HG02642 (cell line): ENCODE results near the gene ADRA2A.

Experiments
- ATAC-seq: cut with Tn5 transposase; IDR thresholded peaks from one replicate; pipeline ENCODE4 v1.9.1; 2021; ENCODE audit warnings: mild to moderate bottlenecking; ENCODE audit not compliant: unreplicated experiment, poor library complexity

ADRA2A gene

DNA sequence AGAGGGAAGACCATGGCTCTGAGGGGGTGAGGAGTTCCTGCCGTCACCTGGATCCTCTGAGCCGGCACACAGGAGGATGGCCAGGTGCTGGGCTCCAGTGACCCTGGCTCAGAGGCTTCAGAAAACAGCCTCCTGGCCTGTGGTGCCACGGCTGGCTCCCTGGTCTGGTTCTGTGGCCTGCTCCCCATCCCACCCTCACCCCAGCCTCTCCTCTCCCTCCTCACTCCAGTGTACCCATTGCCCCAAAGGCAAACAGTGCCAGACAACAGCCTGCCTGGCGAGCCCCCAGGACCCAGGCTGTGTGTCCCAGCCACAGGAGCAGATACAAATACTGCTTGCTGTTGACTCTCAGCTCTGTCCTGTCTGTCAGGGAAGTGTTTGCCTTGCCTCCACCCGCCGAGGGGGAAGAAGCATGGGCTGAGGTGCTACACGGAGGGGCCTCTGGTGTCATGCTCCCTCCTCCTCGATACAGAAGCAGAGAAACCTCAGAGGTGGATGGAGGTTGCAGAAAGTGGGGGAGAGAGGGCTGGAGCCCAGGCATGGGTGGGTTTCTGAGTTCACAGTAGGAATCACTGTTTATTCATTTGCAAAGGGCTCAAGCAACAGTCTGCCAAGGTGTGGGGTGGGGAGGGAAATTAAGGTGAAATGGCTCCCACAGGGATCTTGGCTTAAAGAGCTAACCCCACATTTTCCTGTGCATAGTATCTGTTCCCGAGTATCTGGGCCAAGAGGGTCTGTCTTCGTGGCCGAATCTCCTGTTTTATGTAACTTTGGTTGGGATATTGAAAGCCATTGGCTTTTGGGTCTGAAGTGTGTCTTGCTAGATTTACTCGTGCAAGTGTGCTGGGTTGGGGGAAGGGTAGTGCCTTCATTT lies 5.5 kb downstream of the ADRA2A start:
- no peak for ATAC-seq

GRCh38 chr10:111083222-111084095 lies 6.6 kb downstream of the ADRA2A start:
- ATAC-seq: no peak

DNA sequence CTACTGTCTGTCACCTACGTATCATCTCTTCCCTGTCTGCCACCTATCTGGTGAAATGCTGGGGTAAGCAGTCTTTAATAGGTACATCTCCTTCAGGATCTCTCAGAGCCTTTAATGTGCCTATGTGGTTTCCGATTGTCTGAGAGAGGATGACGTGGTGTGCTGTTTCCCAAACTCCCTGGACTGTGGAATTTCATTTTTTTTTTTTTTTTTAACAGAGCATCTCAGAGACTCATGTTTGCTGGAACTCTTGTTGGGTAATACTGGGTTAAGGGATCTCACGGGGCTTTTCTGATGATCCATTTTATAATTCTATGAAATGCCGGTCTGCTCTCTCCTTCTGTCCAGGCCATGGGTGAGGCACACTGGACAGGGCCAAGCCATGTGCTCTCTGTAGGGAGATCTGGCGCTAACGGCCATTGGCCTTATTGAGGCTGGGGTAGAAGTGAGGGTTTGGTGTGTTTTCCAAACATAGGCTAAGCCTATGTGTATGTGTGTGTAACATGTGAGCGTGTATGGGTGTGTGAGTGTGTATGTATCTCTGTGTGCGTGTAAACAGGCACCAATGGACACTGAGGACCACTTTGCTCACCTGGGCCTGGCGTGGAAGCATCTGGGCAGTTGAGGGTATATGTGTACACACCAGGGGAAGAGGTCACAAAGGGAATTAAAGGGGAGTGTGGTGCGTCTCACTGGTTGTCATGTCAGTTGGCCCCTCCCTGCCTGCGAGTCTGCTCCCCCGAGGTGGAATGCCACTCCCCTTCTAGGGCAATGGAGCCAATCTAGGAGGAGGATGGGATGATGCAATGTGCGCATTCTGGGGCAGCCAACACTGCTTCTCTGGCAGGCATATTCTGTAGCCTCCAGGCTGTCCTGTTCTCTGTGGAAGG lies 7.8 kb downstream of the ADRA2A start:
- no peak for ATAC-seq

GRCh38 chr10:111085690-111086353 lies 9.0 kb downstream of the ADRA2A start:
- no peak for ATAC-seq

GRCh38 chr10:111086574-111086973 lies 9.7 kb downstream of the ADRA2A start:
- no peak for ATAC-seq

DNA sequence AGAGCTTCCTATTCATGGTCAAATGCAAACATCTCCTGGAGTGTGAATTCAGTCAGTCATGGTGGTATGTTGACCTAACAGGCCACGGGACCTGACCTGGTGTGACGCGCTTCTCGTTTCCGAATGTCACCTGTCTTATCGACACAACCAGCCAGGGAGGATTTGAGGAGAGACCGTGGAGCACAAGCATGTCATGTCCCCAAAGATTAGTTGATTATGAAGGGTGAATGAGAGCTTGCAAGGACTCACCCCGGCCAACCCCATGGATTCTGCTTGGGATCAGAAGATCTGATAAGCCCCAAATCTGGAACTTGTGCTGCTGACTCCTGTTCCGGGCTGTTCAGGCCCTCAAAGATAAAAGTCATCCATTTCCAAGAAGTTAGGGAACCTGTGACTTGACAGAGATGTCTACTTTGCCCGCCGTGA lies 10.5 kb downstream of the ADRA2A start:
- no peak for ATAC-seq

DNA sequence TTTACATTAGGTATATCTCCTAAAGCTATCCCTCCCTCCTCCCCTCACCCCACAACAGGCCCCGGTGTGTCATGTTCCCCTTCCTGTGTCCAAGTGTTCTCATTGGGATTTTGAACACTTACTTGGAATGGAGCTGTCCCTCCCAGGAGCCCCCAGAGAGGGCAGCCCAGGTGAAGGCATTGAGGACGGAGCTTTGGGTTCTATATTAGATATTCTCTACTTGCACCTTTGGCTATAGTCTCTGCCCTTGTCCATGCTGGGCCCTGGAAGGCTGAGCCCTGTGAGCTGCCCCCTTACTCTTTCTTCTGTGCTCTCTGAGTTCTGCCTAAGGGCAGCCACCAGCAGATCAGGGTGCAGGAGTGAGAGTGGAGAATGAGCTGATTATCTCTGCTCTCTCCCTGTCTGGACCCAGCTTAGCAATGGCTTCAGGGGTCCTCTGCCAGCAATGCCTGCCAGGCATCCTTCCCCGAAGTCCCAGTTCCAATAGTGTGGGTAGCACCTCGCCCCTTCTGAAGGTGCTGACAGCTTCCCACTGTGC lies 11.2 kb downstream of the ADRA2A start:
- no peak for ATAC-seq

- no peak for ATAC-seq
Measured at GRCh38 chr10:111089293-111089692, 12.5 kb downstream of the ADRA2A start.

DNA sequence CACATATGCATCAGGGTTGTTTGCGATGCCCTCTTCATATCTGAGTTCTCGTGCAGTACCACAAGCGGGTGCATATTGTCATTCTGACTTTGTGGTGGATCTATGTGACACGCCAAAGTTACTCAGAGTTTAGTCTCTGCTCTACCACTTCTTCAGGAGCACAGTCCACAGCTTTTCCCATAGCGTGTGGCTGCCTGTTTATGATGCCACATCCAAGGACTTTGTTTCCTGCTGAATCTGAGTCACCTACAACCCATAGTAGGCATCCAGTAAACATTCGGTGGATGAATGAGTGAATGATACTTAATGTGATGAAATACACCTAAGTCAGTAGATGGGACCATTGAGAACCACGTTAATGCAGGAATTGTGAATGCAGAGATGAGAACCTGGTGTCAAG lies 15.0 kb downstream of the ADRA2A start:
- no peak for ATAC-seq

- no peak for ATAC-seq
Measured at GRCh38 chr10:111093741-111094380, 17.0 kb downstream of the ADRA2A start.

DNA sequence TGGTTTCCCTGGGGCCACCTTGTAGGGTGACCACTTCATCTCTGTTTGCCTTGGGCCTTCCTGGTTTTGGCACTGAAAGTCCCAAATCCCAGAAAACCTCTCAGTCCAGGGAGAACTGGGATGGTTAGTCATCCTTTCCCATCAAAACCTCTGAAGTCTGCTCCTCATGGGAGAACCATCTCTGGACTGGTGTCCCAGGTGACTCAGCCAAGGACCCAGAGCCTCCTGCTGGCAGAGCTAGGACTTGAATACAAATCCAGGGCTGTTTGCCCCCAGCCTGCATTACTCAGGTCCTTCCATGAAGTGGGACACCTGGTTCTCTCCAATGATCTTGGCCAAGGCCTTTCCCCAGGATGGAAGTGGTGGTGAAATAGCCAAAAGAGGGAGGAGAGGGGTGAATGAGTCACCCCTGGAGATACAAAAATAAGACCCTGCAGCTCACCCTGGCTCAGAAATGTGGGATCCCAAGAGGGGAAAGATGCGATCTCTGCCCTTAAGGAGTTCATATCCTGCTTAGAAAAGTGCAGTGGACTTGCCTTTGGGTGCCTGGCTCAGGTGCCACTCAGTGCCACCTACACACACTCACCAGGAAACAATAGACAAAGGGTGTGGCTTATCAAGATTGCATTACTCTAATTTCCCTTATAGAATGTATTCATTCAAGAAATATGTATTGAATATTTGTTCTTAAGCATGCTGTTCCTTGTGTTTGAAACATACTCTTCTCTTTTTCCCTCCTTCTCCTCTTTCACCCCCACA lies 22.0 kb downstream of the ADRA2A start:
- no peak for ATAC-seq

GRCh38 chr10:111100198-111100597 lies 23.4 kb downstream of the ADRA2A start:
- ATAC-seq: no peak

DNA sequence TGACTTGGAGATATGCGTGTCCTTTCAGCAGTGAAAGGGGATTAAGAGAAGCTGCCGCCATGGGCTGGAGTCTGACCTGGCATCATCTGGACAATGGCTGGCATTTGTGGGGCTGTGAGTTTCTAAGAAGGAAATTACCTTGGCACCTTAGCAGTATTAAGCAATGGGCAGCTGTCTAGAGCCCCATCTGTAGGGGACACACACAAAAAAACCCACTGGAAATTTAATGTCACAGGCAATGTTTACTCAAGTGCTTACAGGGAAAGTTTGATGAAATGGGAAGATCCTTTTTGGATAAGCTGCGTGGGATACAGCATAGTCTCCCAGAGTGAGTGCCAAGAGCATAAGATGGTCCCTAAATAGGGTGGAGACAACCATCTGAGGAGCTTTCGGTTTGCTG lies 25.0 kb downstream of the ADRA2A start:
- no peak for ATAC-seq

DNA sequence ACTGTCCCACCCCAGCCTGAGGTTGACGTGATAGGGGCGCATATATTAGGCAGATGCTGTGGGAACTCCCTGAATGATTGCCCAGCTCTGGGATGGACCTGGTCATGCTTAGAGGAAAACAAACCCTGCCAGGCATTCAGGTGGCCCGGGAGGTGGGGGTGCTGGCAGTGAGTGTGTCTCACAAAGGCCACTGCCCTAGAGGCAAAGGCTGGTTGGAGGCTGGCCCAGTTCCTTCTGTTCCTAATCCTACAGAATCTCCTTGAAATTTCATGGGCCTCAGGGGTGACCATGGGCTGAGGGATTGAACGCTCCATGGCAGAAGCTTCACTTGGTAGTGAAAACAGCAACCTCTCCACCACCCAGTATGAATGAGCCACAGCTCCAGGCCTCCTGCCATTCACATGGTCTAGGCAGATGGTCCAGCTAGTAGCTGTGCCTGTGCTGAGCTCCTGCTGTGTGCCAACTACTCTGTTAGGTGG lies 25.6 kb downstream of the ADRA2A start:
- ATAC-seq: no peak

GRCh38 chr10:111103196-111103840 lies 26.5 kb downstream of the ADRA2A start:
- ATAC-seq: no peak

- no peak for ATAC-seq
Measured at GRCh38 chr10:111104811-111105210, 28.0 kb downstream of the ADRA2A start.

GRCh38 chr10:111106081-111106480 lies 29.3 kb downstream of the ADRA2A start:
- no peak for ATAC-seq

DNA sequence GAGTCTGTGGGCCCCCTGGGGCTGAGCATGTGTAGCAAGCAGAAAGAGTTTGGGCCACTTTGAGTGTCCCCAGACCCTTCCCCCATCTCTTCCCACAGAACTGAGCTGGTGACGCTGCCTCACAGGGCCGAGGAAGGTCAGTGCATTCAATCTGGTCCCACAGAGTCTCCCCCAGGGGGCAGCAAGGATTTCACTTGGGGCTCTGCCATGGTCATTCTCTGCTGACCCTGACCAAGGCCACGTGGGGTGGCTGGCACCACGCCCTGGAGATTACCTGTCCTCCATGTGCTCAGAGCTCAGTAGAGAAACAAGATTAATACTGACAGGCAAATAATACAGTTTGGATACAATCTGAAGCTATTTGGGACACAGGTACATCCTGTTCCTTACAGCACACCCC lies 30.2 kb downstream of the ADRA2A start:
- no peak for ATAC-seq
